SK-N-SH treated with all-trans-retinoic acid at 6 μM for 48 hours (cell line): Measurements from ENCODE around the gene SYT6.

Experiments
- ATAC-seq: fragments of 200-7000 bp; cut with Tn5 transposase; 3 replicates; pipeline ENCODE4 v1.9.1; 2020; ENCODE audit warnings: mild to moderate bottlenecking, moderate library complexity
- ARNTL ChIP-seq: fragments of 450-650 bp; formaldehyde crosslinking; IDR thresholded peaks from 2 replicates; pipeline ENCODE4 v1.5.0; 2020; ENCODE audit warnings: low read depth, mild to moderate bottlenecking, moderate library complexity, borderline replicate concordance
- BACH2 ChIP-seq: fragments of 250-450 bp; sonication (Bioruptor Pico); IDR thresholded peaks from 2 replicates; pipeline ENCODE4 v1.9.0; 2021; ENCODE audit warnings: mild to moderate bottlenecking, borderline replicate concordance
- CREB5 ChIP-seq: fragments of 250-450 bp; sonication (Bioruptor Pico); IDR thresholded peaks from 2 replicates; pipeline ENCODE4 v1.5.1; 2020; ENCODE audit warnings: low read depth, mild to moderate bottlenecking, moderate library complexity
- CSDC2 ChIP-seq: fragments of 250-450 bp; sonication (Bioruptor Pico); IDR thresholded peaks from 2 replicates; pipeline ENCODE4 v1.5.0; 2020; ENCODE audit warnings: mild to moderate bottlenecking, moderate library complexity
- CSRNP3 ChIP-seq: fragments of 250-450 bp; sonication (Bioruptor Pico); IDR thresholded peaks from 2 replicates; pipeline ENCODE4 v1.5.1; 2021; ENCODE audit warnings: mild to moderate bottlenecking, moderate library complexity
- ESRRG ChIP-seq: fragments of 250-450 bp; sonication (Bioruptor Pico); IDR thresholded peaks from 2 replicates; pipeline ENCODE4 v1.6.1; 2021; ENCODE audit warnings: mild to moderate bottlenecking
- GLIS3 ChIP-seq: fragments of 250-450 bp; sonication (Bioruptor Pico); IDR thresholded peaks from 2 replicates; pipeline ENCODE4 v1.5.0; 2020; ENCODE audit warnings: mild to moderate bottlenecking, moderate library complexity
- ISL1 ChIP-seq: fragments of 250-450 bp; sonication (Bioruptor Pico); IDR thresholded peaks from 2 replicates; pipeline ENCODE4 v2.1.2; 2022; ENCODE audit warnings: mild to moderate bottlenecking, moderate library complexity
- OSR1 ChIP-seq: fragments of 250-450 bp; sonication (Bioruptor Pico); IDR thresholded peaks from 2 replicates; pipeline ENCODE4 v1.8.0; 2022; ENCODE audit warnings: moderate library complexity, mild to moderate bottlenecking, inconsistent platforms
- PATZ1 ChIP-seq: fragments of 250-450 bp; sonication (Bioruptor Pico); IDR thresholded peaks from 2 replicates; pipeline ENCODE4 v1.8.0; 2020; ENCODE audit warnings: mild to moderate bottlenecking, moderate library complexity, borderline replicate concordance
- POU6F1 ChIP-seq: fragments of 250-450 bp; sonication (Bioruptor Pico); IDR thresholded peaks from 2 replicates; pipeline ENCODE4 v1.8.0; 2021; ENCODE audit warnings: low read depth, mild to moderate bottlenecking, moderate library complexity, borderline replicate concordance
- PPARA ChIP-seq: fragments of 250-450 bp; sonication (Bioruptor Pico); IDR thresholded peaks from 2 replicates; pipeline ENCODE4 v1.5.0; 2020; ENCODE audit warnings: mild to moderate bottlenecking, borderline replicate concordance
- SNAI2 ChIP-seq: fragments of 250-450 bp; sonication (Bioruptor Pico); IDR thresholded peaks from 2 replicates; pipeline ENCODE4 v1.5.0; 2020; ENCODE audit warnings: mild to moderate bottlenecking, moderate library complexity
- TCF4 ChIP-seq: fragments of 250-450 bp; sonication (Bioruptor Pico); IDR thresholded peaks from 2 replicates; pipeline ENCODE4 v1.8.0; 2021; ENCODE audit warnings: mild to moderate bottlenecking, moderate library complexity, borderline replicate concordance
- TOX ChIP-seq: fragments of 250-450 bp; sonication (Bioruptor Pico); IDR thresholded peaks from 2 replicates; pipeline ENCODE4 v1.8.0; 2021; ENCODE audit warnings: mild to moderate bottlenecking, moderate library complexity, borderline replicate concordance
- TSHZ2 ChIP-seq: fragments of 250-450 bp; sonication (Bioruptor Pico); IDR thresholded peaks from 2 replicates; pipeline ENCODE4 v1.5.0; 2020; ENCODE audit warnings: mild to moderate bottlenecking, moderate library complexity
- ZC3H10 ChIP-seq: fragments of 250-450 bp; sonication (Bioruptor Pico); IDR thresholded peaks from 2 replicates; pipeline ENCODE4 v1.5.1; 2021; ENCODE audit warnings: mild to moderate bottlenecking, moderate library complexity
- ZFP3 ChIP-seq: fragments of 250-450 bp; sonication (Bioruptor Pico); IDR thresholded peaks from 2 replicates; pipeline ENCODE4 v1.5.0; 2020; ENCODE audit warnings: mild to moderate bottlenecking, moderate library complexity
- ZFP30 ChIP-seq: fragments of 450-650 bp; formaldehyde crosslinking; IDR thresholded peaks from 2 replicates; pipeline ENCODE4 v1.5.0; 2022; ENCODE audit warnings: mild to moderate bottlenecking, moderate library complexity
- ZNF565 ChIP-seq: fragments of 450-650 bp; formaldehyde crosslinking; conservative IDR thresholded peaks from 2 replicates; pipeline ENCODE4 v1.5.0; 2020; ENCODE audit warnings: low read depth, mild to moderate bottlenecking, moderate library complexity
- ZNF70 ChIP-seq: fragments of 450-650 bp; formaldehyde crosslinking; IDR thresholded peaks from 2 replicates; pipeline ENCODE4 v1.5.0; 2020; ENCODE audit warnings: mild to moderate bottlenecking, moderate library complexity
- ZNF8 ChIP-seq: fragments of 450-650 bp; formaldehyde crosslinking; IDR thresholded peaks from 2 replicates; pipeline ENCODE4 v1.5.0; 2020; ENCODE audit warnings: mild to moderate bottlenecking, moderate library complexity

SYT6 gene

GRCh38 chr1:114189398-114189797 lies 35.7 kb upstream of the SYT6 start (continued):
- TF ChIP-seq BACH2 (CRISPR knock-in tag) (no peak), CSRNP3 (CRISPR knock-in tag) (no peak), ZC3H10 (no peak), POU6F1 (CRISPR knock-in tag) (no peak), TOX (CRISPR knock-in tag) (no peak)

GRCh38 chr1:114181356-114181755 lies 27.7 kb upstream of the SYT6 start:
- ATAC-seq: no peak
- TF ChIP-seq ZC3H10 (no peak), GLIS3 (CRISPR knock-in tag) (no peak), OSR1 (no peak), CREB5 (CRISPR knock-in tag) (no peak), ZNF8 (CRISPR knock-in tag) (no peak), ISL1 (no peak)

GRCh38 chr1:114180742-114181141 lies 27.1 kb upstream of the SYT6 start:
- TF ChIP-seq SNAI2 (no peak), PPARA (CRISPR knock-in tag) (no peak), TSHZ2 (CRISPR knock-in tag) (no peak), CREB5 (CRISPR knock-in tag) (no peak), CSDC2 (CRISPR knock-in tag) (no peak), ZFP3 (CRISPR knock-in tag) (no peak), ZNF8 (CRISPR knock-in tag) (no peak), ARNTL (CRISPR knock-in tag) (no peak), ESRRG (CRISPR knock-in tag) (no peak), ISL1 (no peak), POU6F1 (CRISPR knock-in tag) (no peak), BACH2 (CRISPR knock-in tag) (no peak), GLIS3 (CRISPR knock-in tag) (no peak), TCF4 (no peak), CSRNP3 (CRISPR knock-in tag) (no peak), TOX (CRISPR knock-in tag) (no peak), ZFP30 (no peak), ZNF70 (no peak), PATZ1 (CRISPR knock-in tag) (no peak), ZNF565 (CRISPR knock-in tag) (no peak)
- no peak for ATAC-seq
